K562 (cell line): ENCODE results near the gene S100A10. TPM values are rescaled to one million over a fixed set of nuclear protein-coding genes. Genes with fewer than 3 reads are reported as not detected.

Source experiments
- ARID1B ChIP-seq: fragments of 450-650 bp; IDR thresholded peaks from 2 replicates; pipeline ENCODE4 v1.6.1; 2016; ENCODE audit warnings: antibody characterized with exemption, mild to moderate bottlenecking, inconsistent platforms
- CEBPG ChIP-seq, 3 experiments: fragments of 200-800 bp in 1 of 3; sonication (Bioruptor generic) in 1 of 3; sonication (generic) in 1 of 3; formaldehyde crosslinking in 1 of 3; IDR thresholded peaks in 2 of 3; conservative IDR thresholded peaks in 1 of 3; 2 replicates each; pipeline versions ENCODE4 v1.6.1 to v1.8.0; 2016 to 2022; ENCODE audit warnings: missing compliant biosample characterization in 2 of 3, missing genetic modification characterization in 2 of 3, mild to moderate bottlenecking in 1 of 3, missing genetic modification reagents in 1 of 3
- CXXC5 ChIP-seq: fragments of 250-450 bp; sonication (Bioruptor Pico); IDR thresholded peaks from 2 replicates; pipeline ENCODE4 v1.8.0; 2022; ENCODE audit warnings: inconsistent platforms, mild to moderate bottlenecking, moderate library complexity
- HDAC1 ChIP-seq, 2 experiments: fragments of 450-650 bp; IDR thresholded peaks; 2 replicates each; pipeline ENCODE4 v1.6.1; 2016 to 2017; ENCODE audit warnings: inconsistent platforms in 1 of 2, mild to moderate bottlenecking in 1 of 2, moderate library complexity in 1 of 2
- MCM7 ChIP-seq, 2 experiments: fragments of 450-650 bp; IDR thresholded peaks; 2 replicates each; pipeline ENCODE4 v1.6.1; 2016 to 2018
- NR3C1 ChIP-seq: sonication (generic); formaldehyde crosslinking; IDR thresholded peaks from 2 replicates; pipeline ENCODE4 v1.8.1; 2022; ENCODE audit warnings: missing genetic modification reagents
- RBM25 ChIP-seq: fragments of 200-400 bp; formaldehyde crosslinking; IDR thresholded peaks from 2 replicates; pipeline ENCODE4 v1.6.1; 2018; ENCODE audit warnings: low read length, low read depth, moderate library complexity; ENCODE audit not compliant: severe bottlenecking
- RCOR1 ChIP-seq, 2 experiments: IDR thresholded peaks; 2 replicates each; pipeline ENCODE4 v1.6.1; 2012; ENCODE audit warnings: low read depth in 2 of 2, low read length in 2 of 2, borderline replicate concordance in 1 of 2, improper control_type of control experiment in 1 of 2
- SMARCA5 ChIP-seq: fragments of 450-650 bp; IDR thresholded peaks from 2 replicates; pipeline ENCODE4 v1.6.1; 2016
- SP1 ChIP-seq: sonication (generic); formaldehyde crosslinking; IDR thresholded peaks from 2 replicates; pipeline ENCODE4 v1.8.1; 2022; ENCODE audit warnings: mild to moderate bottlenecking, missing genetic modification reagents
- ZNF384 ChIP-seq: IDR thresholded peaks from 2 replicates; pipeline ENCODE4 v1.6.1; 2012; ENCODE audit warnings: low read depth, low read length, improper control_type of control experiment
- ZNF57 ChIP-seq: fragments of 450-650 bp; formaldehyde crosslinking; IDR thresholded peaks from 2 replicates; pipeline ENCODE4 v1.4.0; 2020; ENCODE audit warnings: mild to moderate bottlenecking, moderate library complexity
- ZNF76 ChIP-seq: fragments of 250-450 bp; sonication (Bioruptor Pico); IDR thresholded peaks from 2 replicates; pipeline ENCODE4 v1.4.0; 2020; ENCODE audit warnings: mild to moderate bottlenecking, moderate library complexity, borderline replicate concordance
- polyA plus RNA-seq, 8 experiments: library from polyadenylated mRNA; depleted of rRNA in 4 of 8; stranded (reverse) in 5 of 8; unstranded in 3 of 8; fragments of >200 nt; fragmentation: Nextera tagmentation in 2 of 8; fragmentation: Illumina TruSeq in 1 of 8; extraction: Ambion mirVana in 2 of 8; extraction: Trizol in 1 of 8; gene quantifications; 2 replicates each; pipeline versions ENCODE4 v1.2.1 to v1.2.3, GENCODE V29; 2011 to 2014; ENCODE audit warnings: inconsistent platforms in 1 of 8, missing spikeins in 1 of 8
- total RNA-seq, 7 experiments: library from RNA; depleted of rRNA in 6 of 7; stranded (reverse); fragments of >200 nt in 6 of 7; fragmentation: Illumina TruSeq in 2 of 7; extraction: Trizol in 2 of 7; gene quantifications; 2 replicates each; pipeline versions ENCODE4 v1.2.1 to v1.2.3, GENCODE V29; 2011 to 2021; ENCODE audit warnings: low replicate concordance in 1 of 7
- TF ChIP-seq, protein P1 (sequence below): fragments of 250-450 bp; sonication (Bioruptor Pico); IDR thresholded peaks from 2 replicates; pipeline ENCODE4 v1.4.0; 2020; ENCODE audit warnings: mild to moderate bottlenecking, moderate library complexity
- TF ChIP-seq, protein P2 (sequence below): IDR thresholded peaks from 2 replicates; pipeline ENCODE4 v1.6.1; 2016; ENCODE audit warnings: missing genetic modification characterization, missing compliant biosample characterization
- TF ChIP-seq, protein P3 (sequence below): fragments of 250-450 bp; sonication (Bioruptor Pico); IDR thresholded peaks from 2 replicates; pipeline ENCODE4 v1.5.0; 2022; ENCODE audit warnings: mild to moderate bottlenecking
- TF ChIP-seq, protein P4 (sequence below): sonication (generic); formaldehyde crosslinking; IDR thresholded peaks from 2 replicates; pipeline ENCODE4 v1.8.0; 2022; ENCODE audit warnings: missing genetic modification reagents, mild to moderate bottlenecking, borderline replicate concordance

S100A10 gene
- total and polyA plus RNA-seq, 9 of the 15 experiments (the other 6 are each of a cell fraction or from before 2014, with no cell fraction given): 0.32 to 1.6 (median 0.50) TPM; not detected in 3

DNA sequence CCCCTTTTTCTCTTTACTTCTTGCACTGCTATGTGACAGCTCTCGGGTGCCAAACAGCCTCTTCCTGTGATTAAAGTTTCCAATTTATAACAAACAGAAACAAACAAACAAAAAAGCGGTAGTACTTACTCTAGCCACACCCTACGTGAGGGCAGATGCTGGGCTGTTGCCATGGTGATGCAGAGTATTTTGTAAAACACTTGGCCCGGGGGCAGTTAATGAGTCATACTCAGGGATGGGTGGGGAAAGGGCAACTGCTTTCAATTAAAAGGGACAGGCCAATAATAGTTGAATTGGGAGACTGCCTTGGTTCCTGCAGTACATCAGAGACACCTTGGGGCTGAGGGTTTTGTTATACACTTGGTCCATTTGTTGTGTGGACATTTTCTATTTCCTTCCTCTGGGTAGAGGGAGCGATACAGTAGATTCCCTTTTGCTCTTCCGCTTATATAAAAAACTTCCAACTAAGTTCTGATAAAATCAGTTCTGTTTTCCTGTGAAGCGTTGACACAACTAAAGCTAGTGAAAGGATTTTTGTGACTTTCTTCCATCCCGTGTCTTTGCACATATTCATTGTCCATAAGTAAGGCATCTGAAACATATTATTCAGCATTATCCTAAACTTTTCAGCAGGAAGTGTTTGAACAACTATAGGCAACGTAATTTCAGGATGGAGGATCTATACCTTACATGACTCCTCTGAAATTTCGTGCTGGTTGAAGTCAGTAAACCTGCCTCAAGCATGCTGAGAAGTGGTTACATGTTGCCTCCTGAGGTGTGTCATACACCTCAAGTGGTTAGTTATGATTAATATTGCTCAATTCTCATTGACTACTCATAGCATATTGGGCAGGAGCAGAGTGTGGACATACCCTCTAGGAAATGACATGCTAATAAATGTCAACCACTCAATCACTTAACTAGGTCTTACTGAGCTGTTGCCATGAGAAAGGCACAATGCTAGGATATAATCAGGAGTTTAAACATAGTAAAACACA lies 47.6 kb downstream of the S100A10 start (continued):
- TF ChIP-seq CXXC5 (CRISPR knock-in tag): no peak
- TF ChIP-seq CEBPG (CRISPR knock-in tag; IDR thresholded peaks at IDR 0.05): peak; percentile 49; the same call in 1 of the 2 replicates
- peak; percentile 56 to 74; a peak in 2 of 4 replicates for TF ChIP-seq CEBPG (tag; conservative IDR thresholded peaks at IDR 0.05 in 1 of 2, IDR thresholded peaks at IDR 0.05 in 1 of 2)
- peak; percentile 41; the same call in 1 of the 2 replicates for TF ChIP-seq SP1 (CRISPR knock-in tag)
- no peak for TF ChIP-seq HDAC1 (IDR thresholded peaks at IDR 0.05)
- no peak for TF ChIP-seq ZNF384
- TF ChIP-seq ZNF57 (CRISPR knock-in tag): no peak
- no peak for TF ChIP-seq MCM7 (IDR thresholded peaks at IDR 0.05)
- peak; percentile 71 for TF ChIP-seq ARID1B
- TF ChIP-seq ZNF76 (CRISPR knock-in tag): no peak
- TF ChIP-seq, protein P1, sequence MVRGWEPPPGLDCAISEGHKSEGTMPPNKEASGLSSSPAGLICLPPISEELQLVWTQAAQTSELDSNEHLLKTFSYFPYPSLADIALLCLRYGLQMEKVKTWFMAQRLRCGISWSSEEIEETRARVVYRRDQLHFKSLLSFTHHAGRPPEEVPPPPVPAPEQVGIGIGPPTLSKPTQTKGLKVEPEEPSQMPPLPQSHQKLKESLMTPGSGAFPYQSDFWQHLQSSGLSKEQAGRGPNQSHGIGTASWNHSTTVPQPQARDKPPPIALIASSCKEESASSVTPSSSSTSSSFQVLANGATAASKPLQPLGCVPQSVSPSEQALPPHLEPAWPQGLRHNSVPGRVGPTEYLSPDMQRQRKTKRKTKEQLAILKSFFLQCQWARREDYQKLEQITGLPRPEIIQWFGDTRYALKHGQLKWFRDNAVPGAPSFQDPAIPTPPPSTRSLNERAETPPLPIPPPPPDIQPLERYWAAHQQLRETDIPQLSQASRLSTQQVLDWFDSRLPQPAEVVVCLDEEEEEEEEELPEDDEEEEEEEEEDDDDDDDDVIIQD (CRISPR knock-in tag): no peak
- TF ChIP-seq, protein P2, sequence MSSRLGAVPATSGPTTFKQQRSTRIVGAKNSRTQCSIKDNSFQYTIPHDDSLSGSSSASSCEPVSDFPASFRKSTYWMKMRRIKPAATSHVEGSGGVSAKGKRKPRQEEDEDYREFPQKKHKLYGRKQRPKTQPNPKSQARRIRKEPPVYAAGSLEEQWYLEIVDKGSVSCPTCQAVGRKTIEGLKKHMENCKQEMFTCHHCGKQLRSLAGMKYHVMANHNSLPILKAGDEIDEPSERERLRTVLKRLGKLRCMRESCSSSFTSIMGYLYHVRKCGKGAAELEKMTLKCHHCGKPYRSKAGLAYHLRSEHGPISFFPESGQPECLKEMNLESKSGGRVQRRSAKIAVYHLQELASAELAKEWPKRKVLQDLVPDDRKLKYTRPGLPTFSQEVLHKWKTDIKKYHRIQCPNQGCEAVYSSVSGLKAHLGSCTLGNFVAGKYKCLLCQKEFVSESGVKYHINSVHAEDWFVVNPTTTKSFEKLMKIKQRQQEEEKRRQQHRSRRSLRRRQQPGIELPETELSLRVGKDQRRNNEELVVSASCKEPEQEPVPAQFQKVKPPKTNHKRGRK (tag): no peak
- TF ChIP-seq SMARCA5: no peak
- TF ChIP-seq RBM25: no peak
- TF ChIP-seq NR3C1: no peak
- TF ChIP-seq, protein P3, sequence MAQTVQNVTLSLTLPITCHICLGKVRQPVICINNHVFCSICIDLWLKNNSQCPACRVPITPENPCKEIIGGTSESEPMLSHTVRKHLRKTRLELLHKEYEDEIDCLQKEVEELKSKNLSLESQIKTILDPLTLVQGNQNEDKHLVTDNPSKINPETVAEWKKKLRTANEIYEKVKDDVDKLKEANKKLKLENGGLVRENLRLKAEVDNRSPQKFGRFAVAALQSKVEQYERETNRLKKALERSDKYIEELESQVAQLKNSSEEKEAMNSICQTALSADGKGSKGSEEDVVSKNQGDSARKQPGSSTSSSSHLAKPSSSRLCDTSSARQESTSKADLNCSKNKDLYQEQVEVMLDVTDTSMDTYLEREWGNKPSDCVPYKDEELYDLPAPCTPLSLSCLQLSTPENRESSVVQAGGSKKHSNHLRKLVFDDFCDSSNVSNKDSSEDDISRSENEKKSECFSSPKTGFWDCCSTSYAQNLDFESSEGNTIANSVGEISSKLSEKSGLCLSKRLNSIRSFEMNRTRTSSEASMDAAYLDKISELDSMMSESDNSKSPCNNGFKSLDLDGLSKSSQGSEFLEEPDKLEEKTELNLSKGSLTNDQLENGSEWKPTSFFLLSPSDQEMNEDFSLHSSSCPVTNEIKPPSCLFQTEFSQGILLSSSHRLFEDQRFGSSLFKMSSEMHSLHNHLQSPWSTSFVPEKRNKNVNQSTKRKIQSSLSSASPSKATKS (CRISPR knock-in tag): no peak
- TF ChIP-seq, protein P4, sequence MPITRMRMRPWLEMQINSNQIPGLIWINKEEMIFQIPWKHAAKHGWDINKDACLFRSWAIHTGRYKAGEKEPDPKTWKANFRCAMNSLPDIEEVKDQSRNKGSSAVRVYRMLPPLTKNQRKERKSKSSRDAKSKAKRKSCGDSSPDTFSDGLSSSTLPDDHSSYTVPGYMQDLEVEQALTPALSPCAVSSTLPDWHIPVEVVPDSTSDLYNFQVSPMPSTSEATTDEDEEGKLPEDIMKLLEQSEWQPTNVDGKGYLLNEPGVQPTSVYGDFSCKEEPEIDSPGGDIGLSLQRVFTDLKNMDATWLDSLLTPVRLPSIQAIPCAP (CRISPR knock-in tag): no peak
- peak in 1 of 2 experiments; percentile 76; a peak in 1 of 4 replicates for TF ChIP-seq RCOR1 (IDR thresholded peaks at IDR 0.05; ENCODE audit: borderline replicate concordance in 1 of 2, low read depth in 2 of 2, low read length in 2 of 2)
